T-cell (primary cell): ENCODE measurements around the gene ZNF672. TPM values are rescaled to one million over a fixed set of nuclear protein-coding genes. Genes with fewer than 3 reads are reported as not detected.

Source experiments
- ATAC-seq, 4 experiments: fragments of 200-7000 bp in 3 of 4; fragments of 150-1000 bp in 1 of 4; cut with Tn5 transposase; replicated peaks in 1 of 4; 1 replicate in 3 of 4; 2 replicates in 1 of 4; pipeline ENCODE4 v1.10.0; 2021; ENCODE audit warnings: moderate library complexity in 3 of 4, mild to moderate bottlenecking in 2 of 4, moderate number of reproducible peaks in 1 of 4
- CTCF ChIA-PET, 2 donors: fragments of 300-600 bp; sonication (Branson Sonifier 250); formaldehyde crosslinking; loops; one replicate each; lab custom pipeline; 2022; ENCODE audit warnings: antibody characterized with exemption in 2 of 2; lab: Charles Lee
- POLR2A ChIA-PET, 2 donors: fragments of 300-600 bp; sonication (Branson Sonifier 250); formaldehyde crosslinking; loops; one replicate each; lab custom pipeline; 2022; ENCODE audit warnings: antibody characterized with exemption in 2 of 2; lab: Charles Lee
- DNase-seq, 35 experiments: peaks; one replicate each; pipeline versions ENCODE4 v3.0.0 to v3.0.0-alpha.2; 2013 to 2023
- H3K27ac ChIP-seq: one replicate; pipeline ENCODE4 v1.5.1; 2013; ENCODE audit warnings: low read length
- H3K27me3 ChIP-seq, 2 experiments: replicated peaks in 1 of 2; 1 replicate in 1 of 2; 2 replicates in 1 of 2; pipeline versions ENCODE4 v1.6.1 to v1.7.0; 2013; ENCODE audit warnings: low read length in 1 of 2, mixed read lengths in 1 of 2; ENCODE audit not compliant: control insufficient read depth in 2 of 2, insufficient read depth in 2 of 2; ENCODE audit errors: extremely low read depth in 1 of 2
- H3K36me3 ChIP-seq, 2 donors: 1 replicate in 1 of 2; 2 replicates in 1 of 2; pipeline versions ENCODE4 v1.6.1 to v1.7.0; 2013; ENCODE audit warnings: low read length in 1 of 2; ENCODE audit not compliant: control insufficient read depth in 2 of 2, insufficient read depth in 1 of 2; ENCODE audit errors: extremely low read depth in 1 of 2
- H3K4me1 ChIP-seq, 2 experiments: 1 replicate in 1 of 2; 2 replicates in 1 of 2; pipeline versions ENCODE4 v1.6.1 to v1.7.0; 2013; ENCODE audit warnings: low read length in 2 of 2, mixed read lengths in 1 of 2; ENCODE audit not compliant: insufficient read depth in 2 of 2, control insufficient read depth in 1 of 2; ENCODE audit errors: extremely low read depth in 1 of 2
- H3K4me3 ChIP-seq, 2 donors: 1 replicate in 1 of 2; 2 replicates in 1 of 2; pipeline versions ENCODE4 v1.5.1 to v1.7.0; 2013; ENCODE audit warnings: mild to moderate bottlenecking in 2 of 2, low read length in 1 of 2, moderate library complexity in 1 of 2; ENCODE audit not compliant: control insufficient read depth in 1 of 2; ENCODE audit errors: extremely low read depth in 1 of 2
- H3K9me3 ChIP-seq: 2 replicates; pipeline ENCODE4 v1.7.0; 2013
- H3K27ac Mint-ChIP-seq, 2 donors: one replicate each; pipeline ENCODE4 v1.8.0; 2020 to 2021; ENCODE audit warnings: mild to moderate bottlenecking in 2 of 2, mixed read lengths in 2 of 2
- H3K27me3 Mint-ChIP-seq, 2 donors: one replicate each; pipeline ENCODE4 v1.8.0; 2021 to 2022; ENCODE audit warnings: mixed read lengths in 2 of 2
- H3K36me3 Mint-ChIP-seq: one replicate; pipeline ENCODE4 v1.8.0; 2021; ENCODE audit warnings: mixed read lengths
- H3K4me1 Mint-ChIP-seq, 3 donors: one replicate each; pipeline ENCODE4 v1.8.0; 2020 to 2022; ENCODE audit warnings: mixed read lengths in 3 of 3, mild to moderate bottlenecking in 1 of 3
- H3K4me3 Mint-ChIP-seq, 3 donors: one replicate each; pipeline ENCODE4 v1.8.0; 2020 to 2022; ENCODE audit warnings: mild to moderate bottlenecking in 3 of 3, mixed read lengths in 3 of 3, moderate library complexity in 3 of 3
- H3K9me3 Mint-ChIP-seq, 3 donors: one replicate each; pipeline ENCODE4 v1.8.0; 2020 to 2022; ENCODE audit warnings: mixed read lengths in 3 of 3
- WGBS: methylation state at CpG from one replicate; pipeline ENCODE4 v1.1.5; 2013; ENCODE audit warnings: missing lambda C conversion rate; ENCODE audit not compliant: insufficient coverage; 5-methylcytosine and 5-hydroxymethylcytosine counted together
- total RNA-seq, 35 experiments: library from RNA in 6 of 35; stranded (reverse) in 6 of 35; fragments of 120-200 nt in 1 of 35; gene quantifications; one replicate each; pipeline versions ENCODE4 v1.2.1 to v1.2.4 and lab custom pipeline; 2013 to 2026

Gene ZNF672
- total RNA-seq, 5 donors from 2014 or later (not counting 1 experiment from before 2014, with no cell fraction given), result 27.7 to 46.7 (median 42.1) TPM

DNA sequence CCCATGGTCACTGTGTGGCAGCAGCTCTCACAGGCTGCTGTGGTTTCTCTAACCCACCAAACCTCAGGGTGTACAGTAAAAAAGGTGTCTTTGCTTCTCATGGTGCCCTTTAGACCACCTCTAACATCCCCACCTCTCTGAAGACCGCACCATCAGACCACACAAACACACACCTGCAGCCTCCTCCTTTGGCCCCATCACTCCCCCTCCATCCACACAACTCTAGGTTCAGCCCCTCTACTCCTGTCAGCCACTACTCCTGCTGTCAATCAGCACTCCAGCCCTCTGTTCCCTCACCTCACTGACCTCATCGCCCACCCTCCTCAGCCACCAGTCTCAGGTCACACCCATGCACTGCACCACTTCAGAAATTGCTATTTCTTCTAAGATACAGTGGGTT is 13.4 kb downstream of the ZNF672 start:
- peaks cover 27 to 39% of the 10 kb centered on the region in 2 donors for H3K36me3 ChIP-seq
- no peak overlapping the region for H3K4me3 Mint-ChIP-seq
- H3K27ac ChIP-seq, result no peak overlapping the region
- DNase-seq (peak in 1 of 35 experiments; percentile 14), ATAC-seq (no peak)
- no peaks in the 10 kb centered on the region for H3K9me3 Mint-ChIP-seq
- no peak overlapping the region for H3K27ac Mint-ChIP-seq
- peaks cover 5 to 47% of the 10 kb centered on the region in 2 experiments for H3K4me1 ChIP-seq
- WGBS, result 75% methylated on average over 1 of the region's 2 CpGs
- no peaks in the 10 kb centered on the region for H3K27me3 ChIP-seq
- POLR2A ChIA-PET, result no interaction called here
- CTCF ChIA-PET, result no interaction called here
- peaks cover 11% of the 10 kb centered on the region for H3K36me3 Mint-ChIP-seq
- no peaks in the 10 kb centered on the region for H3K27me3 Mint-ChIP-seq
- H3K4me1 Mint-ChIP-seq, result peaks cover 5 to 8% (median 6%) of the 10 kb centered on the region in 3 donors
- H3K4me3 ChIP-seq, result no peak overlapping the region
- no peaks in the 10 kb centered on the region for H3K9me3 ChIP-seq

DNA sequence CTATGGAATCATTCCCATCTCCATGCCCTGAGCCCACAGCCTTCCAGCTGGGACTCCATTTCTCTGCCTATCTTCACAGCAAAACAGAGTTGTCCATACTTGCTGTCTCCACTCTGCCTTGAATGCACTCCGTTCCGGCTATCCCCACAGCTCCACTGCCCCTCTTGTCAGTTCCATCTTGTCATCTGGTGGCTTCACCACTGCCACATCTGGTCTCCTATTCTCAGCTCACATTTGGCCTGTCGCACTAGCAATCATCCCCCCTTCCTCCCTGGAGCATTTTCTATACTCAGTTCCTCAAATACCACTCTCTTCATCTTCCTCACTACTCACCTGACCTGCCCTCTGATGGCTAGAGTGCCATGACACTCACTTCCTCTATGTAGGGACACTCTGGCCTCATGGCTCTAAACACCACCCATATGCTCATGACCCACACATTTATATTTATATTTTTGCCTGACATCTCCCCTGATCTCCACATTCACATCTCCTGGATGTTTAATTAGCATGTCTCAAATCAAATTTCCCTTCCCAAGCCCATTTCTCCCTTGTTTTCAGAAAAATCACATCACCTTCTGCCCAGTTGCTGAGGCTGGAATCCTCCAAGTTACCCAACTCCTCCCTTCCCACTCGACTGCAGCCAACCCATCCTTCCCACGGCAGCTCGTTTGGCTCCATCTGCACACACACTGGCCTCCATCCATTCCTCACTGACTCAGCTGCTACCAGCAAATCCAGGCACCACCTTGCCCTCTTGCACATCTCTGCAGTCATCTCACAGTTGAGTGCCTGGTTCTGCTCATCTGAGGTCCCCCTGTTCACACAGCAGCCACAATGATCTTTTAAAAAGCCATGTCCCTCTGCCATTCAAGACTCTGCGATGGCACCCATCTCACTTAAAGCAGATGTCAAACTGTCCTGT is 14.7 kb downstream of the ZNF672 start:
- no peaks in the 10 kb centered on the region for H3K9me3 Mint-ChIP-seq
- ChIA-PET POLR2A (no interaction called here), CTCF (interaction anchor here in 1 of 2 donors (1.2 to 1.5 kb wide), 2 partner anchors 20 to 51 kb away, joined by 3 to 5 read pairs; no protein-coding TSS in a partner anchor)
- DNase-seq (no peak), ATAC-seq (no peak)
- H3K4me3 ChIP-seq, result no peak overlapping the region
- peaks cover 8 to 57% of the 10 kb centered on the region in 2 experiments for H3K4me1 ChIP-seq
- peaks cover 16 to 19% (median 18%) of the 10 kb centered on the region in 3 donors for H3K4me1 Mint-ChIP-seq
- no peaks in the 10 kb centered on the region for H3K27me3 ChIP-seq
- H3K9me3 ChIP-seq, result no peaks in the 10 kb centered on the region
- peak overlapping the region; percentile 51 for H3K27ac ChIP-seq
- H3K36me3 Mint-ChIP-seq, result peaks cover 6% of the 10 kb centered on the region
- H3K27me3 Mint-ChIP-seq, result no peaks in the 10 kb centered on the region
- no peak overlapping the region for H3K27ac Mint-ChIP-seq
- H3K36me3 ChIP-seq, result peaks cover 14 to 29% of the 10 kb centered on the region in 2 donors
- 99% methylated on average over 7 of the region's 7 CpGs for WGBS
- H3K4me3 Mint-ChIP-seq, result no peak overlapping the region

DNA sequence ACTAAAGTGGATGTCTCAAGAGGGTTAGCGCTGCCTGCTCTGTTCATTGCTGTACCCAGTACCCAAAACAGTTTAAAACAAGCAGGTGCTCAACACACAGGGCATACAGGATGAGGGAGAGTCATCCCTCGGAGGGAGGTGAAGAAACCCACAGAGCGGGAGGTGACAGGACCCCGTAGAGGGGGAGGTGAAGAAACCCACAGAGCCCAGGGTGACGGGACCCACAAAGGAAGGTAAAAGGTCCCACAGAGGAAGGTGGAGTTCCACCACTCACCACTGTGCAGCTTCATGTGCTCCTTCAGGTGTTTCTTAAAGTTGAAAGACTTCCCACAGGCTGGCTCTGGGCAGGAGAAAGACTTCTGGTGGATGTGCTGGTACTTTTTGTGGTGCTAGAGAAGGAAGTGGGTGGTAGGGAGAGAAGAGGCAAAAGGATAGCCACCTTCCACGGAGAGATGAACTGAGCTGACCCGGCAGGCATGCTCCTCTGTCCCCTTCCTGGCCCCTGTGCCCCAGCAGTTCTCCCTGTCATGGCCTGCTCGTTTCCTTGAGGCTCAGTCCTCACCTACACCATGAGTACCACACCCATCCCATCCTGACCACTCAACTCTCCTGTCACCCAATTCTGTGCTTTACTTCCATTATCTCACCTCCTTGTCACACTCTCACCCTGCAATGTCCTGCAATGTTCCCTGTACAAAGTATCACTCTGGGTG is 15.8 kb downstream of the ZNF672 start:
- H3K4me3 ChIP-seq, result no peak overlapping the region
- peak overlapping the region; percentile 51 for H3K27ac ChIP-seq
- POLR2A ChIA-PET, result no interaction called here
- CTCF ChIA-PET, result interaction anchor here in 1 of 2 donors (0.6 to 1.5 kb wide), 4 partner anchors 19 to 71 kb away, joined by 3 to 5 read pairs (median 3); no protein-coding TSS in a partner anchor
- DNase-seq, result peak in 28 of 35 experiments; percentile 21 to 62 (median 38)
- peaks cover 19 to 28% (median 24%) of the 10 kb centered on the region in 3 donors for H3K4me1 Mint-ChIP-seq
- no peaks in the 10 kb centered on the region for H3K27me3 Mint-ChIP-seq
- no peak overlapping the region for H3K4me3 Mint-ChIP-seq
- H3K27me3 ChIP-seq, result no peaks in the 10 kb centered on the region
- peak; percentile 28 to 62 (median 42) for ATAC-seq
- 15% methylated on average over 1 of the region's 8 CpGs for WGBS
- H3K4me1 ChIP-seq, result peaks cover 11 to 67% of the 10 kb centered on the region in 2 experiments
- H3K36me3 Mint-ChIP-seq, result peaks cover 3% of the 10 kb centered on the region
- no peaks in the 10 kb centered on the region for H3K9me3 Mint-ChIP-seq
- H3K9me3 ChIP-seq, result no peaks in the 10 kb centered on the region
- H3K27ac Mint-ChIP-seq, result no peak overlapping the region
- H3K36me3 ChIP-seq, result peaks cover 10 to 18% of the 10 kb centered on the region in 2 donors

DNA sequence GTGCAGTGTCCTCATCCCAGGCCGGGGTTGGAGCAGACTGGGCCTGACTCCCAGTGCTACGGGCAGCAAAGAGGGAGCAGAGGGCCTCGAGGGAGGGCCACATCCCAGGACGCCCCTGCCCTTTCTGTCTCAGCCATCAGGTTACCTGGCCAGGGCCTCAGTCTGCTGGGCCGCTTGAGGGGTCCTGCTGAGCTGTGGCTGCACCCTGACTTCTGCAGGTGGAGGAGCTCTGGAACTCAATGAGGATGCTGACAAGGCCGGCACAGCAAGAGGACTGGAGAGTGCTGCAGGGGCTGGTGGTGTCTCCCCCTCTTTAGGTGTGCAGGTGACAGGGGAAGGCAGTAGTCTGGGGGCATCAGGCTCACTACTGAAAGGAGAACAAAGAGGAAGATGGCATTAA is 17.6 kb downstream of the ZNF672 start:
- ChIA-PET CTCF (no interaction called here), POLR2A (no interaction called here)
- H3K4me3 ChIP-seq, result no peak overlapping the region
- no peak overlapping the region for H3K27ac ChIP-seq
- WGBS, result 95% methylated on average over 5 of the region's 6 CpGs
- H3K4me3 Mint-ChIP-seq, result no peak overlapping the region
- no peaks in the 10 kb centered on the region for H3K27me3 ChIP-seq
- ATAC-seq (no peak), DNase-seq (no peak)
- no peaks in the 10 kb centered on the region for H3K36me3 Mint-ChIP-seq
- no peaks in the 10 kb centered on the region for H3K9me3 Mint-ChIP-seq
- H3K27ac Mint-ChIP-seq, result peak overlapping the region; percentile 73 to 74
- H3K9me3 ChIP-seq, result no peaks in the 10 kb centered on the region
- H3K36me3 ChIP-seq, result peaks cover 3 to 4% of the 10 kb centered on the region in 2 donors
- H3K27me3 Mint-ChIP-seq, result no peaks in the 10 kb centered on the region
- H3K4me1 Mint-ChIP-seq, result peaks cover 35 to 43% (median 35%) of the 10 kb centered on the region in 3 donors
- H3K4me1 ChIP-seq, result peaks cover 15 to 74% of the 10 kb centered on the region in 2 experiments

DNA sequence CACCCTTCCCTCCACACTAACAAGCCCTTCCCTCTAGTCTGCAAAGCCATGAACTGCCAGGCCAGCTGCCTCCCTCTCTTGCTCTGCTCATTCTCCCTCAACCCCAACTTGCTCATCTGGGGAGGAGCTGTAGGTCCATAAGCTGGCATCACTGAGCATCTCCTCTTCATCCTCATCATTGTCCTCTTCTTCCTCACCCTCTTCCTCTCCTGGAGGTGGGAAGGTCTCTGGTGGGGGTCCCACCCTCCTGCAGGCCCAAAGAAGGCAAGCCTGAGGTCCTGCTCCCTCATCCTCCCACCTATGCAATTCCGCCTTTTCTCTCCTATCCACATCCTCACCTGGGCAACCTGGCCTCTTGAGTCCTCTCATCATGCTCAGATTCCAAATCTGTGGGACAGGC is 18.2 kb downstream of the ZNF672 start:
- ATAC-seq, result no peak
- no peak overlapping the region for H3K4me3 ChIP-seq
- H3K36me3 ChIP-seq, result peaks cover 3 to 4% of the 10 kb centered on the region in 2 donors
- DNase-seq, result no peak
- no peak overlapping the region for H3K27ac ChIP-seq
- peak overlapping the region; percentile 24 to 74 for H3K27ac Mint-ChIP-seq
- no peak overlapping the region for H3K4me3 Mint-ChIP-seq
- no peaks in the 10 kb centered on the region for H3K9me3 Mint-ChIP-seq
- H3K27me3 ChIP-seq, result no peaks in the 10 kb centered on the region
- peaks cover 15 to 74% of the 10 kb centered on the region in 2 experiments for H3K4me1 ChIP-seq
- WGBS, result no CpG with 5 or more reads among the region's 1 CpG
- ChIA-PET POLR2A (no interaction called here), CTCF (no interaction called here)
- no peaks in the 10 kb centered on the region for H3K36me3 Mint-ChIP-seq
- peaks cover 35 to 43% (median 37%) of the 10 kb centered on the region in 3 donors for H3K4me1 Mint-ChIP-seq
- no peaks in the 10 kb centered on the region for H3K27me3 Mint-ChIP-seq
- H3K9me3 ChIP-seq, result no peaks in the 10 kb centered on the region

DNA sequence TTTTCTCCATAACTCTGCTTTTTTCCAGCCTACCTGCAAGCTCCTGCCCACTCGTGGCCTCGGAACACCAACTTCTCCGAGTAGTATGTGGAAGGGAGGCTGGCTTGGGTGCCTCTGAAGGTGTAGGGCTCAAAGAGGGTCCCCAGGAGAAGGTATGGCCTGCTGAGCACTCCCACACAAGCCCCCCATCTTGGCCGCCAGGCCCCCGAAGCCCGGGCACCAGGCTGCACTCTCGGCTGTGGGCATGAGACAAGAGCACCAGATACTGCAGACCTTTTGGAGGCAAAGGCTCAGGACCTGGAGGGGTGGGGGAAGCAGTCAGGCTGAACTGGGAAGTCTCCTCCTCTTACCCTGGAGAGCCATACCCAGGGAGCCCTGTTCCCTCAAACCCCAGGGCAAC is 19.2 kb downstream of the ZNF672 start:
- H3K4me3 ChIP-seq, result peak overlapping the region in 1 of 2 donors; percentile 62
- ChIA-PET CTCF (no interaction called here), POLR2A (no interaction called here)
- Mint-ChIP-seq H3K4me1 (peaks cover 39 to 49% (median 43%) of the 10 kb centered on the region in 3 donors), H3K27ac (peak overlapping the region in 1 of 2 donors; percentile 24), H3K9me3 (no peaks in the 10 kb centered on the region), H3K4me3 (peak overlapping the region in 2 of 3 donors; percentile 87 to 93), H3K36me3 (no peaks in the 10 kb centered on the region), H3K27me3 (no peaks in the 10 kb centered on the region)
- no peak overlapping the region for H3K27ac ChIP-seq
- no peaks in the 10 kb centered on the region for H3K9me3 ChIP-seq
- H3K36me3 ChIP-seq, result peaks cover 0 to 3% of the 10 kb centered on the region in 2 donors
- H3K27me3 ChIP-seq, result no peaks in the 10 kb centered on the region
- ATAC-seq (no peak), DNase-seq (no peak)
- peaks cover 15 to 66% of the 10 kb centered on the region in 2 experiments for H3K4me1 ChIP-seq
- no CpG with 5 or more reads among the region's 7 CpGs for WGBS
